ENCODE results near the gene RASSF7.

The RASSF7 gene

DNA sequence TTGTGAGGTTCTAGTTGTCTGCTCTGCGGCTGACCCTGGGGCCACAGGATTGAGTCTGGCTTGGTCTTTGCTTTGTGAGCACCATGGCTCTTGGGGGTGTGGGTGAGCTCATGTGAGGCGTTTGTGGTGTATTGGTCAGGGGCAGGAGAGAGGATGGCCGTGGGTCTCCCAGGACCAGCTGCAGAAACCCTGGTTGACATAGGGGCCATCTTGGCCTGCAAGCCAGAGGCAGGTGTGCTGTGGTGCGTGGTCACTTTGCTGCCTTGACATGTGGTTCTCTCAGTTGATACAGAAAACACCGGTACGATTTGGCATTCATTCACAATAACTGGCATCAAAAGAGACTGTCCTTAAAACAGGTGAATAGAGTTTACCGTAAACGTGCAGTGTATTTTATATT, 26.8 kb downstream of the RASSF7 start:
- DNase-seq, result no peak

DNA sequence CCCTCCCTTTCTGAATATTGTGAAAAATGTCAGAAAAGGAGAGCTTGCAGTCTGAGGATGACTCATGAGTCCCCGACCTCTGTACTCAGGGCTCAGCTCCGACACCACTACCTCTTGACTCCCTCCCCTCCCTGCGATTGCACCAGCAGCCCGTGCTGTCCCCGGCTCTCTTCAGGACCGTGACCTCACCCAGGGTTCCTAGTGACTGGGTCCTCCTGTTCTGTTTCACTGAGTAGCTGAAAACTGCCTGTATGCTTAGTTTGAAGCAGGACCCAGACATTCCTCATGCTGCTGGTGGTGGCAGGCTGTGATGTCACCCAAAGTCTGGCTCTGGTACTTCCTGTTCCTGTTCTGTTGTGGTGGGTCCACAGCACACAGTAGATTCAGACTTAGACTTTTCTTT, 27.2 kb downstream of the RASSF7 start:
- no peak for DNase-seq

DNA sequence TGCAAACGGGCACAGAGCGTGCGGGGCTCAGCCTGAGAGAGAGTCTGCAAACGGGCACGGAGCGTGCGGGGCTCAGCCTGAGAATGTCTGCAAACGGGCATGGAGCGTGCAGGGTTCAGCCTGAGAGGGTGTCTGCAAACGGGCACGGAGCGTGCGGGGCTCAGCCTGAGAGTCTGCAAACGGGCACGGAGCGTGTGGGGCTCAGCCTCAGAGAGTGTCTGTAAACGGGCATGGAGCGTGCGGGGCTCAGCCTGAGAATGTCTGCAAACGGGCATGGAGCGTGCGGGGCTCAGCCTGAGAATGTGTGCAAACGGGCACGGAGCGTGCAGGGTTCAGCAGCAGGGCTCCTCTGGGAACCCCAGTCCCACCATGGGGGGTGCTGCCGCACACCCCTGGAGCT, 29.0 kb downstream of the RASSF7 start:
- no peak for DNase-seq

DNA sequence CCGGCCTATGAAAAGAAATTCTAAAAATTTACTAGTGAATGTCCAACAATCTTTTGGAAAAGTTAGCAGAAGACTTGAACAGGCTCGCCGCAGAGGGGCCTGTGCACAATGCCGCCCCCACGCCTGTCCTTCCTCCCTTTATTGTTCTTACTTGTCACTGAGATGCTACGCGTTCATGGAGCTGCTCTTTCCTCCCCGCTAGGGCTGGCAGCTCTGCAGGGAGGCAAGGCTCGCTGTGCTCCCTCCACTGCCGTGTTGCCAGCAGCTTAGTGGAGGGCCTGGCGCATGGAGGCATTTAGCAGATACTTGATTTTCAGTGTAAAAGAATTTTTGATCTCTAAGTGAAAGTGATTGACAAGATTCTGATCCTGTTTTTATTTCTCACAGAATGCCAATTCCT, 30.2 kb downstream of the RASSF7 start:
- no peak for DNase-seq

DNA sequence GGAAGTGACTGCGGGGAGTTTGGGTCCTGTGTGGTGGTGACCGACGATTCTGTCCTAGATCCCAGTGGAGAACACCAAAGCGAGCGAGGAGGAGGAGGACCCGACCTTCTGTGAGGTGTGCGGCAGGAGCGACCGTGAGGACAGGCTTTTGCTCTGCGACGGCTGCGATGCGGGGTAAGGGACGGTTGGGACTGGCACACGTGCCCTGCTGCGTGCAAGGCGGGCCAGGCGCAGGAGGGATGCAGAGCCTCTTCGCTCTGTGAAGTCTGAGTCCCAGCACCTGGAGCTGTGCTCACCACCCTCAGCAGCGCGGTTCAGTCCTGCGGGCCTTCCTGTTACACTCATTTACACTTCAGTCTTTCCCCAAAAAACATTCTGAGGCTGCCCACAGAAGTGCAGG, 31.7 kb downstream of the RASSF7 start:
- no peak for DNase-seq

DNA sequence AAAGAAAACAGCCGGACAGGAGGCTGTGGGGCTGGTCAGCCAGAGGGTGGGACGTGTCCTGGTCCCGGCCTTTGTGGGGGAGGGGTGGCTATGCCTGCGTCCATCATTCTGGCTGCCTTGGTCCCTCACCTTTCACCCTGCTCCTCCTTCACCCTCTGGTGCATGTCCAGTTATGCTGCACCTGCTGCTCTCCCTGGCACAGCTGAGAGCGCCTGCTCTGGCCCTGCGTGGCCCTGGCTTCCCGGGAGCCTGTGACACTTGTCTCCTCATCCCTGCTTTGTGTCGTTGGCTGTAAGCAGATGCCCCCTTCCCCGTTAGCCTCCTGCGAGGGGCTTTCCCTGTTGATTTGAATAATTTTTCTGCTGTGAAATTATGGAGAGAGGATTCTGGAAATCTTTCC, 32.1 kb downstream of the RASSF7 start:
- no peak for DNase-seq

DNA sequence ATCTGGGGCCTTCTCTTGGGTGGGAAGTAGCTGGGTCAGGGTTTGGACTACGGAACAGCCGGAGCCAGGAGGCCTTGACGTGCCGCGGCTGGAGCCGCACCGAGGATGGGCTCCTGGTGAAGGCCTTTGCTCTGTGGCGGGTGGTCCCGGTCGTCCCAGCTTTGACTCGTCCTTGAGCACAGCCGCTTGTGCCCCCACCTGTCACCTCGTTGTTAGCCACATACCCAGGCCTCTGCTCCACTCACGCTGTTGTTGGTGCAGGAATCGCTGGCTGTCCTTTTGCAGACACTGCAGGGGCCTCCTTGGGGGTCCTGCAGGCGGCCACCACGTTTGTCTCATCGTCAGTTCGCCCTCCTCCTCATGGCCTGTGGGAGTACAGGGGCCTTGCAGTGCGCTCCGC, 32.6 kb downstream of the RASSF7 start:
- DNase-seq, result no peak

DNA sequence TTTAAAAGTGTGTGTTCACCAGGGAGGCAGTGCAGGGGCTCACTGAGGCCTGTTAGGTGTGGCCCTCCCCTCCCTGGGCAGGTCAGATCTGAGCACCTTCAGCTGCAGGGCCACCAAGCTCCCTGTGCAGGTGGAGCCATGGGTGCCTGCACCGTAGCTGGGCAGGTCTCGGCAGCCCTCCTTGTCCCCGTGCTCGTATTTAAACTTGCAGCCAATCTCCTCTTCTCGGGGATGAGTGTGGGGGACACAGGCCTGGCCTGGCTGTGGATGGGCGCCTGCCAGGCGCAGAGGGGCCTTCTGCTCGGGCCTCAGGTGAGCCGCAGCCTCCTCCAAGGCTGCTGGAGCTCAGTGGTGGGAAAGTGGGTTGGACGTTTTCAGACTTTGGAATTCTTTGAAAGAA, 34.6 kb downstream of the RASSF7 start:
- no peak for DNase-seq

DNA sequence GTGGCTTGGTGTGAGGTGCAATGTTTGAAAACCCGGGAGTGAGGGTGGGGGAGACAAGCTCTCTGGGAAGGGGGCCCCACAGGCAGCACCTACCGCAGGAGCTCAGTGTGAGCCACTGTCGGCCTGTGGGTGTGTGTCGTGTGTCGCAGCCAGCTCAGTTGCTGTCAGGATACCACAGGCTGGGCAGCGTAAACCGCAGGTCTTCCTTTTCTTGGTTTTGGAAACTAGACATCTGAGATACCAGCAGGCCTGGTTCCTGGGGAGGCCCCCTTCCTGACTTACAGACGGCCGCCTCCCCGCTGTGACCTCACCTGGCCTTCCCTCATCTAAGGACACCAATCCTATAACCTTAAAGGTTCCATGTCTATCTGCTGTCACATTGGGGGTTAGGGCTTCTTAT, 35.6 kb downstream of the RASSF7 start:
- DNase-seq, result no peak

DNA sequence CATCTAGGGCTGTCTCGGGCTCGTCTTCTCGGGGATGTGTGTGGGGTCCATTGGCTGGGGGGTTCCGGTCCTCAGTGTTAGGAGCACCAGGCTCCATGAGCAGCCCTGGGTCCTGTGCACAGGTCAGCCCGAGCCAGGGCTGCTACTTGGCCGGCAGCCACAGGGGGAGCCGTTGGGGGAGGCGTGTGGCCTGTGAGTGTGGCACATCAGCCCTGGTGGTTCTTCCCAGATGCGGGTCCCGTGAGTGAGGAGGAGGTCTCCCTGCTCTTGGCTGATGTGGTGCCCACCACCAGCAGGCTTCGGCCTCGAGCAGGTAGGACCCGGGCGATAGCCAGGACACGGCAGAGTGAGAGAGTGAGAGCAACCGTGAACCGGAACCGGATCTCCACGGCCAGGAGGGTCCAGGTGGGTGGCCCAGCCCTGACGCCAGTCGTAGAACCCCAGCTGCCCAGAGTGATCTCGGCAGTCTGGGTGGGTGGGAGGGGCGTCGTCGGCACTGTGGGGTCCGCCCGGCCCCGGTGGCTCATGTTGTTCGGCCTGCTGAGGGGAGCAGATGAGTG, 36.5 kb downstream of the RASSF7 start:
- no peak for DNase-seq

DNA sequence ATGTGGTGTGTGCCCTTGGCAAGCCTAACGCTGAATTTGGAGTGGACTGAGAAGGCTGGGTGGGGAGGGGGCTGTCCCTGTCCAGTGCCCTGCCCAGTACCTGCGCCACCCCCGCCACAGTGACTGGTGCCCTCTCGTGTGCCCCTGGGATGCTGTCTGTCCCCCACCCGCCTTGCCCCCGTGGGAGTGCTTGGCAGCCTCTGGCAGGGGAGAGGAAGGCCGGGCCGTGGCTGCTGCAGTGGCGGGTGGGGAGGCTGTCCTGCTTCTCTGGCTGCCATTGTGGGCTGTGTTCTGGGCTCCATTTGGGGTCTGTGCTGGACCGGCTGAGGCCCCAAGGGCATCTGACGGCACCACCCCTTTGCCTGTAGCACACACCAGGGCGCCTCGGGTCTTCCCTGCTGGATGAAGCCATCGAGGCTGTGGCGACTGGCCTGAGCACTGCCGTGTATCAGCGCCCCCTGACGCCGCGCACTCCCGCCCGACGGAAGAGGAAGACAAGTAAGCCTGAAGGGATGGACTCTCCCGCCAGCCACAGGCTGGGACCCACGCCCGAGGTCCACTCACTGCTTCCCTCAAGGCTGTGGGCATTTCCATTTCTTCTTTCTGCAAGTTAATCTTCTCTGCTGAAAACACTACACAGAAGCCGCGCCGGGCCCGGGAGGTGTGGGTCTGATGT, 37.4 kb downstream of the RASSF7 start:
- DNase-seq, result no peak

DNA sequence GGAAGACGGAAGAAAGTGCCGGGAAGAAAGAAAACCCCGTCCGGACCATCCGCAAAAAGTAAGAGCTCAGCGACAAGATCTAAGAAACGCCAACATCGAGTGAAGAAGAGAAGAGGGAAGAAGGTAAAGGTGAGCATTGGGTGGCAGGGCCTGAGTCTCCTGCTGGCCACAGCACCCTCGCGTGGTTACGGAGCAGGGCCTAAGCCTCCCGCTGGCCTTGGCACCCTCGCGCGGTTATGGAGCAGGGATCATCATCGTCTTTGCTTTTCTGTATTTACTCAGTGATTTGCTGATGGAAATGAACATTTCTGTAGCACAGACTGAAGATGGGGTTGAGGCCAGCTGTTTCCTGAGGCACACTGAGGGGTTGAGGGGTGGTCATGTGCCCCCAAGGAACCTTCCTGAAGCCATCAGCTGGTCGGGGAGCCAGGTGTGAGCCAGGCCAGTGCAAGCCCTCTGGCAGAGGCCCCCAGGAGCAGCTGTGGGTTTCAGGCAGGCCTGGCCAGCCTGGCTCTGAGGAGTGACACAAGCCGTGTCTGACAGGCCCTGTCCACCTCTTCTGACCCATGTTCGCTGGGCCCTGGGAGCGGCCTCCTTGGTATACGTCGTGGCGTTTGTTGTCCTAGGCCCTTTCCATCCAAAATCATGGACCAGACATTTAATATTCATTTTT, 40.9 kb downstream of the RASSF7 start:
- no peak for DNase-seq

DNA sequence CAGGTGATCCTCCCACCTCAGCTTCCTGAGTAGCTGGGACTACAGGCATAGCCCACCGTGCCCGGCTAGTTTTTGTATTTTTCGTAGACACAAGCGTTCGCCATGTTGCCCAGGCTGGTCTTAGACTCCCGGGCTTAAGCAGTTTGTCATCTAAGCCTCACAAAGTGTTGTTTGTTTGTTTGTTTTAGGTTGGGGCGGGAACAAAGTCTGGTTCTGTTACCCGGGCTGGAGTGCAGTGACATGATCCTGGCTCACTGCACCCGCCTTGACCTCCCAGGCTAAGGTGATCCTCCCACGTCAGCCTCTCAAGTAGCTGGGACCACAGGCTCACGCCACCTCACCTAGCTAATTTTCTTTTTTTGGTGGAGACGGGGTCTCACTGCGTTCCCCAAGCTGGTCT, 42.4 kb downstream of the RASSF7 start:
- DNase-seq, result no peak

DNA sequence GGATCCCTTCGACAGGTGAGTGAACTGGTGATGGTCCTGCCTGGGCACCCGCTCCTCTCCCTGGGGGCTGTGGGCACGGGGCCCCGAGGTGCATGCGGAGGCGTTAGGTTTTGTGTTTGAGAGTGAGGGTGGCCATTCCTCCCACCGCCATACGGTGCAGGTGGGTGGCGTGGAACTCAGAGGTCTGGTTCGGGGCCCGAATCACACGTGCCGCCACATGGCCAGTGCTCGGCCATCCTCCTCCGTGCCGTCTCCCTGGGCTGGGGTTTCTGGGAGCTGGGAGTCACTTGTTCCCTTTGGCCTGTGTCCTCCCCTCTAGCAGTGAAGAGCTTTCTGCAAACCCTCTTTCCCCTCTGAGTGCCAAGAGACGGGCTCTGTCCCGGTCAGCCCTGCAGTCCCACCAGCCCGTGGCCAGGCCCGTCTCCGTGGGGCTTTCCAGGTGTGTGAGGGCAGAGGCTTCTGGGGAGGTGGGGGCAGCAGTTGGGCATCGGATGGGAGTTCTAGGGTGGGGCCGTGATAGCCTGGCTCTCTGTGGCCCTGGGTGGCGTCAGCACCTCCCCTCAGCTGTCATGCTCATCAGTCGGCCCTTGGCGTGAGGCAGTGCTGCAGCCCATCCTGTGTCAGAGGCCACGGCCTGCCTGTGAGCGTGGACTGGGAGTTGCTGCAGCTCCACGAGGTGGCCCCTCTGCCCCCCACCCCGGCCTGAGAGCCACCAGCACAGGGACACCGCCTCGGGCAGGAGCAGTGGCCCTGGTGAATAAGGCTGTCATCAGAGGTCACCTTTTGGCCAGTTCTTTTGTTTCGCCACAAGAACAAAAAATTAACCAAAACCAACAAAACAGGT, 44.7 kb downstream of the RASSF7 start:
- DNase-seq, result no peak

DNA sequence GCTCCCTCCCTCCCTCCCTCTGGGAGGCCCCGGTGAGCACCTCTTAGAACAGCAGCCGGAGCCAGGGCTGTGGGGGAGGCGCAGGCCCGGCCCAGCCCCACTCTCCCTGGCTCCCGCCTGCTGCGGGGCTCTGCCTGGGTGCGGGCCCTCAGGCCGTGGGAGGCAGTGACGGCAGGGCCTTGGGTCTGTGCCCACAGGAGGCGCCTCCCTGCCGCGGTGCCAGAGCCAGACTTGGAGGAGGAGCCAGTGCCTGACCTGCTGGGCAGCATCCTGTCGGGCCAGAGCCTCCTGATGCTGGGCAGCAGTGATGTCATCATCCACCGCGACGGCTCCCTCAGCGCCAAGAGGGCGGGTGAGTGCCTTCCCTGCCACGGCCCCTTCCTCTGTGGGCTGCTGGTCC, 45.5 kb downstream of the RASSF7 start:
- peak; percentile 18 for DNase-seq

DNA sequence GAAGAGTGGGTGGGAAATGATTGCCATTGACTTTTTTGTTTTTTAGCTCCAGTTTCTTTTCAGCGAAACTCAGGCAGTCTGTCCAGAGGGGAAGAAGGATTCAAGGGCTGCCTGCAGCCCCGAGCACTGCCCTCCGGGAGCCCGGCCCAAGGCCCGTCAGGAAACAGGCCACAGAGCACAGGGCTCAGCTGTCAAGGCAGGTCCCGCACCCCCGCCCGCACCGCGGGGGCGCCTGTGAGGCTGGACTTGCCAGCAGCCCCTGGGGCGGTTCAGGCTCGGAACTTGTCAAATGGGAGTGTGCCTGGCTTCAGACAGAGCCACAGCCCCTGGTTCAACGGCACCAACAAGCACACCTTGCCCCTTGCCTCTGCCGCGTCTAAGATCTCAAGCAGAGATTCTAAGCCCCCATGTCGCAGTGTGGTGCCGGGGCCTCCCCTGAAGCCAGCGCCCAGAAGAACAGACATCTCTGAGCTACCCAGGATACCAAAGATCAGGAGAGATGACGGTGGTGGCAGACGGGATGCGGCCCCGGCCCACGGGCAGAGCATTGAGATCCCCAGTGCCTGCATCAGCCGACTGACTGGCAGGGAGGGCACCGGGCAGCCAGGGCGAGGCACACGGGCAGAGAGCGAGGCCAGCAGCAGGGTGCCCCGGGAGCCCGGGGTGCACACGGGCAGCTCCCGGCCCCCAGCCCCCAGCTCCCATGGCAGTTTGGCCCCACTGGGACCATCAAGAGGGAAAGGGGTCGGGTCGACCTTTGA, 46.4 kb downstream of the RASSF7 start:
- DNase-seq, result no peak

DNA sequence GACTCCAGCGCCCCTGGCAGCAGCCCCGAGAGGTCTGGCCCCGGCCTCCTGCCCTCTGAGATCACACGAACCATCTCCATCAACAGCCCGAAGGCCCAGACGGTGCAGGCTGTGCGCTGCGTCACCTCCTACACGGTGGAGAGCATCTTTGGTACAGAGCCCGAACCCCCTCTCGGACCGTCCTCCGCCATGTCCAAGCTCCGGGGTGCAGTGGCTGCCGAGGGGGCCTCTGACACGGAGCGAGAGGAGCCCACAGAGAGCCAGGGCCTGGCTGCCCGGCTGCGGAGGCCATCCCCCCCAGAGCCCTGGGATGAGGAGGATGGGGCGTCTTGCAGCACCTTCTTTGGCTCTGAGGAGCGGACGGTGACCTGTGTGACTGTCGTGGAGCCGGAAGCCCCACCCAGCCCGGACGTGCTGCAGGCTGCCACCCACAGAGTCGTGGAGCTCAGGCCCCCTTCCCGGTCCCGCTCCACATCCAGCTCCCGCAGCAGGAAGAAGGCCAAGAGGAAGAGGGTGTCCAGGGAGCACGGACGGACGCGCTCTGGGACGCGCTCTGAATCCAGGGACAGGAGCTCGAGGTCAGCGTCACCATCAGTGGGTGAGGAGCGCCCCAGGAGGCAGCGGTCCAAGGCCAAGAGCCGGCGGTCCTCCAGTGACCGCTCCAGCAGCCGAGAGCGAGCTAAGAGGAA, 47.3 kb downstream of the RASSF7 start:
- no peak for DNase-seq

DNA sequence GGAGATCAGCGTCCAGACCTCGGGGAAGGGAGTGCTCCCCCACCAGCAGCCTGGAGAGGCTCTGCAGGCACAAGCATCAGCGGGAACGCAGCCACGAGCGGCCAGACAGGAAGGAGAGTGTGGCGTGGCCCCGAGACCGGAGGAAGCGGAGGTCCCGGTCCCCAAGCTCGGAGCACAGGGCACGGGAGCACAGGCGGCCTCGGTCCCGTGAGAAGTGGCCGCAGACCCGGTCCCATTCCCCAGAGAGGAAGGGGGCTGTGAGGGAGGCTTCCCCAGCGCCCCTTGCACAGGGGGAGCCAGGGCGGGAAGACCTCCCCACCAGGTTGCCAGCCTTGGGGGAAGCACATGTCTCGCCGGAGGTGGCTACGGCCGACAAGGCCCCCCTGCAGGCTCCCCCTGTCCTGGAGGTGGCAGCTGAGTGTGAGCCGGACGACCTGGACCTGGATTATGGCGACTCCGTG, 48.1 kb downstream of the RASSF7 start:
- DNase-seq, result no peak

DNA sequence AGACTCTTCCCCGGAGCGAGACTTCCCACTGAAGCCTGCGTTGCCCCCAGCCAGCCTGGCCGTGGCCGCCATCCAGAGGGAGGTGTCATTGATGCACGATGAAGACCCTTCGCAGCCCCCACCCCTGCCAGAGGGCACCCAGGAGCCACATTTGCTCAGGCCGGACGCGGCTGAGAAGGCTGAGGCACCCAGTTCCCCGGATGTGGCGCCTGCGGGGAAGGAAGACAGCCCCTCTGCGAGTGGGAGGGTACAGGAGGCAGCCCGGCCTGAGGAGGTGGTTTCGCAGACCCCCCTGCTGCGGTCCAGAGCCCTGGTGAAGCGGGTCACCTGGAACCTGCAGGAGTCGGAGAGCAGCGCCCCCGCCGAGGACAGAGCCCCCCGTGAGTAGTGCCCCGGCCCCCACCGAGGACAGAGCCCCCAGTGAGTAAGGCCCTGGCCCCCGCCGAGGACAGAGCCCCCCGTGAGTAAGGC, 48.6 kb downstream of the RASSF7 start:
- DNase-seq, result no peak

DNA sequence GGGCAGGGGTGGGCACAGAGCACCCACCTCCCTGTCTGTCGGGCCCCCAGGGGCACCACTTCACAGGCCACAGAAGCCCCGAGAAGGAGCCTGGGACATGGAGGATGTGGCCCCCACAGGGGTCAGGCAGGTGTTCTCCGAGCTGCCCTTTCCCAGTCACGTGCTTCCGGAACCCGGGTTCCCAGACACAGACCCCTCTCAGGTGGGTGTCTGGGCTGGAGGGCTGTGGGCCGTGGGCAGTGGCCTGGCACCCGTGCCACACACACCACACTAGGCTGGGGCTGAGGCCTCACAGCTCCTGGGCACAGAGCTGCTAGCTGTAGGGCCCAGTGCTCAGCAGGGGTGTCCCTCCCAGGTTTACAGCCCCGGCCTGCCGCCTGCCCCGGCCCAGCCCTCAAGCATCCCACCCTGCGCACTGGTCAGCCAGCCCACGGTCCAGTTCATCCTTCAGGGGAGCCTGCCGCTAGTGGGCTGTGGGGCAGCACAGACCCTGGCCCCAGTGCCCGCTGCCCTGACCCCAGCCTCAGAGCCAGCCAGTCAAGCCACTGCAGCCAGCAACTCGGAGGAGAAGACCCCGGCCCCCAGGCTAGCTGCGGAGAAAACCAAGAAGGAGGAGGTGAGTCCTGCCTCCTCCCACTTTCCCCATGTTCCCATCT, 49.5 kb downstream of the RASSF7 start:
- no peak for DNase-seq
